WI38 (cell line): Measurements from ENCODE around the gene SUDS3.

Source experiments
- H3K4me3 ChIP-seq: 2 replicates; pipeline ENCODE4 v1.5.1; 2011; ENCODE audit warnings: low read depth, mild to moderate bottlenecking, control low read depth, low read length
- CTCF ChIP-seq: IDR thresholded peaks from 2 replicates; pipeline ENCODE4 v1.5.1; 2012; ENCODE audit warnings: low read depth, mild to moderate bottlenecking, control low read depth, low read length

SUDS3 gene

GRCh38 chr12:118432812-118433545, 56.6 kb downstream of the SUDS3 start:
- TF ChIP-seq CTCF, result no peak
- no peak overlapping the region for H3K4me3 ChIP-seq

DNA sequence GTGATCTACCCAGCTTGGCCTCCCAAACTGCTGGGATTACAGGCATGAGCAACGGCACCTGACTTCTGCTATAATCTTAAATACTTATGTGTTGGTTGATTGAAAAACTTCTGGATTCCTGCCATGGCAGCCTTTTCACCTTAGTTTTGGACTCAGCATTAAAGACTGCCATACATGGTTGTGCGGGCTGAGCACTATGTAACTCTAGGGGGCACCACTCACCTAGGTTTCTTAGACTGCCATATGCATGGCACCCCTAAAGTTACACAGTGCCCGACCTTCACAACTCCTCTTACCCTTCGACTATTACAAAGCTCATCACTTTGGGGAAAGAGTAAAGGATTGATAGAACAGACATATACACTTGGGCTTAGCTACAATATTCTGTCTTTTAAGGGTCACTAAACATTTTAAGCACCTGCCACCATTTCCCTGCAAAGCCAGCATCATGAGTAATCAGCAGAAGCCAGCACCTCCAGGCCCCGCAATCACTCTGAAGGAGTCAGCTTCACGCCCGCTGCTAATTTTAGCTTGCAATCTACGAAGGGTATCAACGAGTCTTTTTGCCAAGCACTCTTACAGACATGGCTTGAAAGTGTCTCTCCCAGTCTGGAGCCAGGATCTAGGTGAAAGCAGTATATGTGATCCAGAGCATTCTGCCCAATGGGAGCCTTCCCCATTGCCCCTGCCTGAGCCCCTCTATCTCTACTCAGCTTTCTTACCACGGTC, 59.8 kb downstream of the SUDS3 start:
- no peak overlapping the region for H3K4me3 ChIP-seq
- no peak for TF ChIP-seq CTCF

- no peak for TF ChIP-seq CTCF
- no peak overlapping the region for H3K4me3 ChIP-seq
Measured at GRCh38 chr12:118436986-118437385, 60.6 kb downstream of the SUDS3 start.

DNA sequence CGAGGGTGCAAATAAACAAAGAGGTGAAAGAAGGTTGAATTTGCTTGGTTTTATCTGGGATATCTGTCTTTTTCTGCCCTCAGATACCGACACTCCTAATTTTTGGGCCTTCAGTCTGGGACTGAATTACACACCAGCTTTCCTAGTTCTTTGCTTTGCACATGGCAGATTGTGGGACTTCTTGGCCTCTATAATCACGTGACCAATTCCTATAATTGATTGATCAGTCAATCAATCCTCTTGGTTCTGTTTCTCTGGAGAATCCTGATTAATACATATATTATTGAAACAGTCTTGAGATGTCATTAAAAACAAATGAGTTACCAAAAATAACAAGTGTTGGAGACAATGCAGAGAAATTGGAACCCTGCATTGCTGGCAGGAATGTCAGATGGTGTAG, 62.7 kb downstream of the SUDS3 start:
- H3K4me3 ChIP-seq, result no peak overlapping the region
- no peak for TF ChIP-seq CTCF

GRCh38 chr12:118446247-118446646, 69.9 kb downstream of the SUDS3 start:
- TF ChIP-seq CTCF, result no peak
- no peak overlapping the region for H3K4me3 ChIP-seq

DNA sequence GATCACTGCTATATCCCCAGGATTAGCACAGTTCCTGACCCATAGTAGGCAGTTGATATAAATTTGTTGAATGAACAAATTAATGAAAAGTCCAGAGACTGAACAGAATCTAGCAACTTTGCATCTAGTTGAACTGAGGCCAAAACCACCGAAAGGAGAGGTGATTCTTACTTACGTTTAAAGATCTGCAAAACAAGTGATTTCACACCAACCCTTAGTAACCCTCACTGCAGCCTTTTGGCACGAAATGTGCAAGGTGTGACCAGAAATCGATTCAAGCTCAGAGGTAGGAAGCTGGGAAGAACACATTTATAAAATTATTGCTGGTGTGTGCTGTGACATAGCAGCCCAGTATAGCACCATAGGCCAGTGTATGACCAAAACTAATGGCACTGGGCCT, 70.8 kb downstream of the SUDS3 start:
- no peak overlapping the region for H3K4me3 ChIP-seq
- TF ChIP-seq CTCF, result no peak

DNA sequence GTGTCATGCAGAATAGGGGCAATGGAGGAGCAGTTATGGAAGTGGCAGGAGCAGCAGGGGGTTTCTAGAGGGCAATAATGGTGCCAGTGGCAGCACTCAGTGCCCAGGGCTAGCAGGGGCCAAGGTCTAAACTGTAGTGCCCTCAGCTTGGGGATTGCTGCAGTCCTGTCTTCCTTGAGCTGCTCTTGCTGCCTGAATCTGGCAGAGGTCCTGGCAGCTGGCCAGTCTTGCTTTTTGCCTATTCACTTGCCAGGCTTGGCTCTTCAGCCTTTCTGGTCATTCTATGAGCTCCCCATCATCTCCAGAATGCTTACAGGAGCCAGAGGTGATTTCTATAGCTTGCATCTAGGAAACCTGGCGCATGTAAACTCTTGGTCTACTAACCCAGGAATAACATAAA, 72.0 kb downstream of the SUDS3 start:
- no peak overlapping the region for H3K4me3 ChIP-seq
- TF ChIP-seq CTCF, result no peak
